Small intestine (tissue), 7 donors: ENCODE results near the gene SLC6A12. TPM values are rescaled to one million over a fixed set of nuclear protein-coding genes. Genes with fewer than 3 reads are reported as not detected.

ENCODE experiments used
- DNase-seq, 2 donors: peaks; one replicate each; pipeline versions ENCODE4 v3.0.0 to v3.0.0-alpha.2; 2013
- FAIRE-seq: peaks from 2 replicates; lab custom pipeline; 2012; peaks lifted over from hg19 to GRCh38; lab: Jason Lieb, UNC
- H3K27ac ChIP-seq, 3 donors: one replicate each; pipeline ENCODE4 v1.5.1; 2013; ENCODE audit warnings: low read length in 2 of 3, mild to moderate bottlenecking in 2 of 3, control low read depth in 1 of 3, inconsistent platforms in 1 of 3, low read depth in 1 of 3, moderate library complexity in 1 of 3
- H3K27me3 ChIP-seq, 3 donors: one replicate each; pipeline ENCODE4 v1.6.1; 2013; ENCODE audit warnings: low read length in 3 of 3, inconsistent platforms in 1 of 3; ENCODE audit not compliant: control insufficient read depth in 3 of 3, insufficient read depth in 3 of 3
- H3K36me3 ChIP-seq, 3 donors: one replicate each; pipeline ENCODE4 v1.6.1; 2013; ENCODE audit warnings: low read length in 3 of 3, inconsistent platforms in 1 of 3, low read depth in 1 of 3, mild to moderate bottlenecking in 1 of 3, moderate library complexity in 1 of 3; ENCODE audit not compliant: control insufficient read depth in 3 of 3, insufficient read depth in 2 of 3
- H3K4me1 ChIP-seq, 3 donors: one replicate each; pipeline ENCODE4 v1.6.1; 2013; ENCODE audit warnings: low read length in 2 of 3, inconsistent platforms in 1 of 3, low read depth in 1 of 3, mild to moderate bottlenecking in 1 of 3, moderate library complexity in 1 of 3; ENCODE audit not compliant: control insufficient read depth in 3 of 3, insufficient read depth in 2 of 3
- H3K4me3 ChIP-seq, 3 donors: one replicate each; pipeline ENCODE4 v1.5.1; 2013; ENCODE audit warnings: low read length in 3 of 3, control low read depth in 1 of 3, inconsistent platforms in 1 of 3, low read depth in 1 of 3, mild to moderate bottlenecking in 1 of 3, moderate library complexity in 1 of 3
- H3K9me3 ChIP-seq, 2 donors: one replicate each; pipeline ENCODE4 v1.6.1; 2013; ENCODE audit warnings: low read depth in 1 of 2, low read length in 1 of 2; ENCODE audit not compliant: control insufficient read depth in 2 of 2, insufficient read depth in 1 of 2
- WGBS, 3 donors: extraction: QIAGEN DNeasy Blood & Tissue Kit; methylation state at CpG; one replicate each; pipeline ENCODE4 v1.1.7; 2013; 5-methylcytosine and 5-hydroxymethylcytosine counted together
- polyA plus RNA-seq, 4 donors: library from polyadenylated mRNA; stranded (reverse) in 3 of 4; unstranded in 1 of 4; fragments of 200-250 nt in 3 of 4; fragments of 120-200 nt in 1 of 4; gene quantifications; one replicate each; pipeline versions ENCODE4 v1.2.1 to v1.2.3, GENCODE V29; 2013
- donor health status: healthy with polysubstance abuse.
- donor health status: control.
- donor health status: control.
- donor health status: Bipolar disorder and iron deficiency.
- donor health status: healthy.

The SLC6A12 gene
- polyA plus RNA-seq, 4 donors: 0.06 to 9.4 (median 1.7) TPM

- Histone ChIP-seq H3K27ac (no peak overlapping the region), H3K36me3 (no peaks in the 10 kb centered on the region), H3K4me3 (no peak overlapping the region), H3K27me3 (peaks cover 0 to 8% (median 0%) of the 10 kb centered on the region in 3 donors), H3K9me3 (peaks cover 0 to 2% of the 10 kb centered on the region in 2 donors), H3K4me1 (peaks cover 0 to 29% (median 3%) of the 10 kb centered on the region in 3 donors)
- WGBS, 3 donors: 76 to 89% (median 80%) methylated on average over 8 of the region's 8 CpGs
- DNase-seq: no peak
- no peak for FAIRE-seq
These were observed 52.1 kb downstream of the SLC6A12 start for GRCh38 chr12:161823-162222.

GRCh38 chr12:160858-161257, 53.1 kb downstream of the SLC6A12 start:
- FAIRE-seq: no peak
- Histone ChIP-seq H3K36me3 (no peaks in the 10 kb centered on the region), H3K9me3 (peaks cover 0 to 2% of the 10 kb centered on the region in 2 donors), H3K4me3 (no peak overlapping the region), H3K4me1 (peaks cover 0 to 20% (median 2%) of the 10 kb centered on the region in 3 donors), H3K27me3 (peaks cover 0 to 8% (median 0%) of the 10 kb centered on the region in 3 donors), H3K27ac (no peak overlapping the region)
- 60 to 81% (median 71%) methylated on average over 9 of the region's 9 CpGs for WGBS, 3 donors
- no peak for DNase-seq

GRCh38 chr12:159156-159782, 54.7 kb downstream of the SLC6A12 start:
- Histone ChIP-seq H3K27me3 (peaks cover 0 to 8% (median 0%) of the 10 kb centered on the region in 3 donors), H3K36me3 (no peaks in the 10 kb centered on the region), H3K9me3 (peaks cover 0 to 2% of the 10 kb centered on the region in 2 donors), H3K27ac (no peak overlapping the region), H3K4me3 (no peak overlapping the region), H3K4me1 (peaks cover 0 to 5% (median 0%) of the 10 kb centered on the region in 3 donors)
- DNase-seq (no peak), FAIRE-seq (no peak)
- 77 to 78% (median 78%) methylated on average over 7 of the region's 7 CpGs for WGBS, 3 donors

GRCh38 chr12:157644-158043, 56.3 kb downstream of the SLC6A12 start:
- Histone ChIP-seq H3K36me3 (no peaks in the 10 kb centered on the region), H3K27me3 (peaks cover 0 to 8% (median 0%) of the 10 kb centered on the region in 3 donors), H3K9me3 (peaks cover 0 to 2% of the 10 kb centered on the region in 2 donors), H3K4me3 (no peak overlapping the region), H3K27ac (no peak overlapping the region), H3K4me1 (peaks cover 0 to 10% (median 0%) of the 10 kb centered on the region in 3 donors)
- no peak for DNase-seq
- no peak for FAIRE-seq
- WGBS, 3 donors: 88 to 91% (median 88%) methylated on average over 12 of the region's 12 CpGs

- FAIRE-seq: no peak
- 84 to 89% (median 88%) methylated on average over 12 to 13 of the region's 13 CpGs for WGBS, 3 donors
- H3K4me1 ChIP-seq: peaks cover 0 to 15% (median 0%) of the 10 kb centered on the region in 3 donors
These were observed 57.0 kb downstream of the SLC6A12 start for GRCh38 chr12:156945-157344.

GRCh38 chr12:155646-156045, 58.3 kb downstream of the SLC6A12 start:
- FAIRE-seq: no peak
- 78 to 86% (median 82%) methylated on average over 8 of the region's 8 CpGs for WGBS, 3 donors
- H3K27ac ChIP-seq: no peak overlapping the region
- peaks cover 0 to 22% (median 0%) of the 10 kb centered on the region in 3 donors for H3K4me1 ChIP-seq
- H3K9me3 ChIP-seq: no peaks in the 10 kb centered on the region
- H3K4me3 ChIP-seq: no peak overlapping the region
- DNase-seq: no peak
- peaks cover 0 to 4% (median 2%) of the 10 kb centered on the region in 3 donors for H3K27me3 ChIP-seq
- H3K36me3 ChIP-seq: no peaks in the 10 kb centered on the region

More at GRCh38 chr12:156945-157344, 57.0 kb downstream of the SLC6A12 start:
- Histone ChIP-seq H3K27ac (no peak overlapping the region), H3K36me3 (no peaks in the 10 kb centered on the region), H3K9me3 (no peaks in the 10 kb centered on the region), H3K4me3 (no peak overlapping the region), H3K27me3 (peaks cover 0 to 7% (median 0%) of the 10 kb centered on the region in 3 donors)
- DNase-seq: no peak

- no peak for DNase-seq
These were observed 59.0 kb downstream of the SLC6A12 start for GRCh38 chr12:155006-155405.

GRCh38 chr12:154058-154457, 59.9 kb downstream of the SLC6A12 start:
- Histone ChIP-seq H3K36me3 (no peaks in the 10 kb centered on the region), H3K9me3 (no peaks in the 10 kb centered on the region), H3K27ac (no peak overlapping the region), H3K27me3 (peaks cover 0 to 4% (median 0%) of the 10 kb centered on the region in 3 donors), H3K4me1 (peaks cover 0 to 22% (median 0%) of the 10 kb centered on the region in 3 donors), H3K4me3 (no peak overlapping the region)
- DNase-seq: no peak
- WGBS, 3 donors: 91 to 93% (median 91%) methylated on average over 12 of the region's 12 CpGs
- no peak for FAIRE-seq

More at GRCh38 chr12:155006-155405, 59.0 kb downstream of the SLC6A12 start:
- H3K4me3 ChIP-seq: no peak overlapping the region
- H3K4me1 ChIP-seq: peaks cover 0 to 22% (median 0%) of the 10 kb centered on the region in 3 donors
- H3K27me3 ChIP-seq: peaks cover 0 to 4% (median 0%) of the 10 kb centered on the region in 3 donors
- no peaks in the 10 kb centered on the region for H3K9me3 ChIP-seq
- no peaks in the 10 kb centered on the region for H3K36me3 ChIP-seq
- H3K27ac ChIP-seq: no peak overlapping the region
- 72 to 81% (median 81%) methylated on average over 9 of the region's 9 CpGs for WGBS, 3 donors
- no peak for FAIRE-seq
